Peyer's patch (tissue), 4 donors: Measurements from ENCODE around the gene TBX10.
"Not testable (repeated sequence)": the region's sequence is repeated elsewhere in the genome, so short reads cannot be mapped to it uniquely, and the experiment has no call there.

Experiments used
- CTCF ChIP-seq, 6 experiments: fragments of 450-650 bp in 4 of 6; fragments of 200-600 bp in 2 of 6; sonication (generic) in 1 of 6; IDR thresholded peaks; one replicate each; pipeline ENCODE4 v1.5.1; 2017 to 2019; ENCODE audit warnings: antibody characterized with exemption in 6 of 6, mild to moderate bottlenecking in 3 of 6, moderate library complexity in 1 of 6
- POLR2A ChIP-seq, 2 donors: fragments of 450-650 bp; IDR thresholded peaks; one replicate each; pipeline ENCODE4 v1.5.1; 2017; ENCODE audit warnings: antibody characterized with exemption in 2 of 2, mild to moderate bottlenecking in 2 of 2, moderate library complexity in 2 of 2

GRCh38 chr11:67637441-67637840 is 2.1 kb downstream of the TBX10 start:
- TF ChIP-seq CTCF, POLR2A (IDR thresholded peaks at IDR 0.05): not testable (repeated sequence)
